ENCODE data around the gene KPNA1. TPM values are rescaled to one million over a fixed set of nuclear protein-coding genes. Genes with fewer than 3 reads are reported as not detected.
"Not testable (repeated sequence)": the region's sequence is repeated elsewhere in the genome, so short reads cannot be mapped to it uniquely, and the experiment has no call there.

KPNA1 gene
- total RNA-seq, 1 donor from 2014 or later = 54.0 TPM

DNA sequence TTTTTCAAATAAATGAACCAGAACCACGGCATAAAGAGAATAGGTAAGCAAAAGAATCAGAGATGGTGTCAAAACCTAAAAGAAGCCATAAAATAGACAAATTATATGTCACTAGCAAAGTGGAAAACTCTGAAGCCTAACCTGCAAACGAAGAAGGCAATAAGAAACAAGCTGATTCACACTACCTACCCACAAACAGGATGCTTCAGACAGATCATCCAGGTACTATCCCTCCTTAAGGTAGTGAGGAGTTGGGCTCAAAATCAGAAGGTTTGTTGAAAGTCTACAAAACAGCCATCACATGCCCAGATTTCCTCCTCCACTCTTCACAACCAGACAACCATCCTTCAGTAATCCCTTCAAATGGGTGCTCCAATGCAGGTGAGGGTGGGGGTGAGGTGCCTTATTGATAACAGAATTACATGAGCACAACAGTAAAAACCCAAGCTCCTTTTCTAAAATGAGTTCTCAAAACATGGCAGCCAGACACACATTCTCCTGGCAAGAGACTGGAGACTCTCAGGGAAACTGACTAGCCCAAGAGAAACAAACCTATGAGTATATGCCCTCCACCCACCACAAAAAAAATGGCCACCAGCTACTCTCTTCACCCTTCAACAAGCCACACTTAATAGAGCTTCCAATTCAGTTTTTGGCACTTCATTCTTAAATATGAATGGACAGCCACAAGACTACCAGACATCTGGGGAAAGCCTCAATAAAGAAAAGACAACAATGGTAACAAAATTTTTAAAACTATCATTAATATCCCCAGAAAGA is 6.4 kb downstream of the KPNA1 start:
- Histone ChIP-seq H3K4me1 (peaks cover 35% of the 10 kb centered on the region), H3K27ac (no peak overlapping the region), H3K4me3 (no peak overlapping the region), H3K36me3 (no peaks in the 10 kb centered on the region), H3K27me3 (no peaks in the 10 kb centered on the region), H3K9me3 (no peaks in the 10 kb centered on the region)
- TF ChIP-seq, protein P1, sequence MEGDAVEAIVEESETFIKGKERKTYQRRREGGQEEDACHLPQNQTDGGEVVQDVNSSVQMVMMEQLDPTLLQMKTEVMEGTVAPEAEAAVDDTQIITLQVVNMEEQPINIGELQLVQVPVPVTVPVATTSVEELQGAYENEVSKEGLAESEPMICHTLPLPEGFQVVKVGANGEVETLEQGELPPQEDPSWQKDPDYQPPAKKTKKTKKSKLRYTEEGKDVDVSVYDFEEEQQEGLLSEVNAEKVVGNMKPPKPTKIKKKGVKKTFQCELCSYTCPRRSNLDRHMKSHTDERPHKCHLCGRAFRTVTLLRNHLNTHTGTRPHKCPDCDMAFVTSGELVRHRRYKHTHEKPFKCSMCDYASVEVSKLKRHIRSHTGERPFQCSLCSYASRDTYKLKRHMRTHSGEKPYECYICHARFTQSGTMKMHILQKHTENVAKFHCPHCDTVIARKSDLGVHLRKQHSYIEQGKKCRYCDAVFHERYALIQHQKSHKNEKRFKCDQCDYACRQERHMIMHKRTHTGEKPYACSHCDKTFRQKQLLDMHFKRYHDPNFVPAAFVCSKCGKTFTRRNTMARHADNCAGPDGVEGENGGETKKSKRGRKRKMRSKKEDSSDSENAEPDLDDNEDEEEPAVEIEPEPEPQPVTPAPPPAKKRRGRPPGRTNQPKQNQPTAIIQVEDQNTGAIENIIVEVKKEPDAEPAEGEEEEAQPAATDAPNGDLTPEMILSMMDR (IDR thresholded peaks at IDR 0.05) = no peak
- no peak for TF ChIP-seq POLR2AphosphoS5 (IDR thresholded peaks at IDR 0.05; ENCODE audit: insufficient read depth in 1 of 2, low read depth in 1 of 2)
- TF ChIP-seq POLR2A (IDR thresholded peaks at IDR 0.05) = no peak
- DNase-seq (ENCODE audit: extremely low spot score in 2 of 2) = no peak
- intact Hi-C loops (cut with DNase I) = no loop called here

GRCh38 chr3:122506450-122506849 is 8.3 kb downstream of the KPNA1 start:
- Histone ChIP-seq H3K9me3 (no peaks in the 10 kb centered on the region), H3K27ac (no peak overlapping the region), H3K4me3 (no peak overlapping the region), H3K4me1 (peaks cover 16% of the 10 kb centered on the region), H3K27me3 (no peaks in the 10 kb centered on the region), H3K36me3 (no peaks in the 10 kb centered on the region)
- intact Hi-C loops (cut with DNase I) = no loop called here
- no peak for DNase-seq (ENCODE audit: extremely low spot score in 2 of 2)
- TF ChIP-seq POLR2A (IDR thresholded peaks at IDR 0.05) (no peak), POLR2AphosphoS5 (IDR thresholded peaks at IDR 0.05; ENCODE audit: insufficient read depth in 1 of 2, low read depth in 1 of 2) (no peak)
- TF ChIP-seq, protein P1 (IDR thresholded peaks at IDR 0.05) = no peak

GRCh38 chr3:122505676-122506075 is 9.1 kb downstream of the KPNA1 start:
- Histone ChIP-seq H3K36me3 (no peaks in the 10 kb centered on the region), H3K27ac (no peak overlapping the region), H3K4me1 (peaks cover 8% of the 10 kb centered on the region), H3K4me3 (no peak overlapping the region), H3K9me3 (no peaks in the 10 kb centered on the region), H3K27me3 (no peaks in the 10 kb centered on the region)
- TF ChIP-seq, protein P1 (IDR thresholded peaks at IDR 0.05) = no peak
- TF ChIP-seq POLR2A (IDR thresholded peaks at IDR 0.05) = no peak
- no peak for TF ChIP-seq POLR2AphosphoS5 (IDR thresholded peaks at IDR 0.05; ENCODE audit: insufficient read depth in 1 of 2, low read depth in 1 of 2)
- no peak for DNase-seq (ENCODE audit: extremely low spot score in 2 of 2)
- intact Hi-C loops (cut with DNase I) = no loop called here

DNA sequence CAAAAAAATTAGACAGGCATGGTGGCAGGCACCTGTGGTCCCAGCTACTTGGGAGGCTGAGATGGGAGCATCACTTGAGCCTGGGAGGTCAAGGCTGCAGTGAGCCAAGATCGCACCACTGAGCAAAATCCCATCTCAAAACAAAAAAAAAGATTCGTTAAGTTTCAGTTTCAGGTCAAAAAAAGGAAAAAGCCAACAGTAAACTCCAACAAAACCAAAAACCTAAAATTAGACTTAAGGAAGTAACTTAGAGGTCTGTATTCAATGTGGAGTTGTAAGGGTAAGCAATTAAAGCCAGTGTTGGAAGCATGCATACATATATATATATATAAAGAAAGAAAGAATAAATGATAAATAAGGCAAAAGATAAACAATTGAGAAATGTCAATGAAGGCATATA is 11.8 kb downstream of the KPNA1 start:
- Histone ChIP-seq H3K9me3 (no peaks in the 10 kb centered on the region), H3K27ac (no peak overlapping the region), H3K27me3 (no peaks in the 10 kb centered on the region), H3K36me3 (no peaks in the 10 kb centered on the region), H3K4me1 (peaks cover 10% of the 10 kb centered on the region), H3K4me3 (no peak overlapping the region)
- TF ChIP-seq, protein P1 (IDR thresholded peaks at IDR 0.05) = no peak
- intact Hi-C loops (cut with DNase I) = no loop called here
- DNase-seq (ENCODE audit: extremely low spot score in 2 of 2) = no peak

GRCh38 chr3:122502139-122502538 is 12.6 kb downstream of the KPNA1 start:
- peaks cover 17% of the 10 kb centered on the region for H3K4me1 ChIP-seq
- H3K4me3 ChIP-seq = no peak overlapping the region
- H3K27ac ChIP-seq = no peak overlapping the region
- H3K36me3 ChIP-seq = no peaks in the 10 kb centered on the region
- no peaks in the 10 kb centered on the region for H3K27me3 ChIP-seq
- H3K9me3 ChIP-seq = no peaks in the 10 kb centered on the region
- intact Hi-C loops (cut with DNase I) = no loop called here
- no peak for DNase-seq (ENCODE audit: extremely low spot score in 2 of 2)
- TF ChIP-seq, protein P1 (IDR thresholded peaks at IDR 0.05) = no peak
- TF ChIP-seq POLR2AphosphoS5 (IDR thresholded peaks at IDR 0.05; ENCODE audit: insufficient read depth in 1 of 2, low read depth in 1 of 2) (no peak), POLR2A (IDR thresholded peaks at IDR 0.05) (no peak)

DNA sequence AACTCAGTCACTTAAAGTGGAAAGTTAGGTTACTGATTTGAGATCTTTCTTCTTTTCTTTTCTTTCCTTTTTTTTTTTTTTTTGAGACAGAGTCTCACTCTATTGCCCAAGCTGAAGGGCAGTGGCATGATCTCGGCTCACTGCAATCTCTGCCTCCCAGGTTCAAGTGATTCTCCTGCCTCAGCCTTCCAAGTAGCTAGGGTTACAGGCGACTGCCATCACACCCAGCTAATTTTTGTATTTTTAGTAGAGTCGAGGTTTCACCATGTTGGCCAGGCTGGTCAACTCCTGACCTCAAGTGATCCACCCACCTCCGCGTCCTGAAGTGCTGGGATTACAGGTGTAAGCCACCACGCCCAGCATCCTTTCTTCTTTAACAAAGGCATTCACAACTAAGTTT is 13.8 kb downstream of the KPNA1 start:
- H3K27ac ChIP-seq; H3K27me3 ChIP-seq; DNase-seq (ENCODE audit: extremely low spot score in 2 of 2): not testable (repeated sequence)

More for the DNA sequence above, 13.8 kb downstream of the KPNA1 start:
- H3K4me3 ChIP-seq; H3K36me3 ChIP-seq; intact Hi-C loops (cut with DNase I); H3K9me3 ChIP-seq: not testable (repeated sequence)
- peaks cover 17% of the 10 kb centered on the region for H3K4me1 ChIP-seq

Data from vagina (tissue), 2 donors.